GM13976 (cell line): ENCODE results near the gene DUSP16.
"Not testable (repeated sequence)": the region's sequence is repeated elsewhere in the genome, so short reads cannot be mapped to it uniquely, and the experiment has no call there.

Experiments
- DNase-seq: peaks from one replicate; pipeline ENCODE4 v3.0.0; 2012; ENCODE audit warnings: low spot score
- in situ Hi-C: fragments of 300-500 bp; cut with MboI; formaldehyde crosslinking; loops from one replicate; pipeline ENCODE4 v1.12.0; 2022; ENCODE audit warnings: low sequenced_read_pairs, mixed read lengths, inconsistent platforms; ENCODE audit not compliant: unreplicated experiment
- TF ChIP-seq, protein P1 (sequence below): IDR thresholded peaks from 2 replicates; pipeline ENCODE4 v1.5.1; 2012; ENCODE audit warnings: borderline replicate concordance, mild to moderate bottlenecking; ENCODE audit not compliant: insufficient read depth; ENCODE audit errors: extremely low read depth, missing control alignments, control extremely low read depth

Gene DUSP16

DNA sequence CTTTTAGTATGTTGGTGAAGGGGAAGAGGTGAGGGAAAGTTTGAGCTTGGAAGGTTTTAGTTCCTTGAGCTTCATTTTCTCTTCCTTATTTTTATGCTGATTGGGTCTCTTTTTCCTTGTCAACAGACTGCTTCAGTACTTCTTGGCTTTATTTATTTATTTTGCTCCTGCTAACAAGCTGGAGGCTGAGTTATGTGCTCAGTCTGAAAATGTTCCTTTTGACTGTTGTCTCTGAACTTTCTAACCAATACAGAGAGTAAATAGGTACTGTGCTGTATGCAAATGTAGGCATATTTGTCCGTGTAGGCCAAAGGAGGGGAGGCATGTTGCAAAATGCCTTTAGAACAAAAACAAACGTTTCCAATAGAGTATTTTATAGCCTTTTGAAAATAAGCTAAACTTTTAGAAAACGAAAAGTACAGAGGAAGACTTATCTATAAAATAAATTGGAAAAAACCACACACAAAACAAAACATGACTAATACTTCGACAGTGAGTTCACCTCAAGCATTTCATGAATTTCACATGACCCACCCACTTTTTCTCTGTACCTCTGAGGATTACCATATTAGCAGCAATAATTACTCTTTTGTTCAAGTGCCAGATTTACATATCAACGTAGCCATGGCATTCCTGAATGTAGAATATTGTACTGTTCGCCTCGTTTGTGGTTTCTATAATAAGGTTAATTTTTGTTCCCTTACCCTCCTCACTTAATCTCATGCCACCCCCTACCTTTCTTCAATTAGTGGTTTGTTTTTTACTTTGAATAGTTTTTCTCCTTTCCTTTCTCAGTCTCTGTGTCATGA is 44.3 kb upstream of the DUSP16 start:
- in situ Hi-C loops = no loop called here

DNA sequence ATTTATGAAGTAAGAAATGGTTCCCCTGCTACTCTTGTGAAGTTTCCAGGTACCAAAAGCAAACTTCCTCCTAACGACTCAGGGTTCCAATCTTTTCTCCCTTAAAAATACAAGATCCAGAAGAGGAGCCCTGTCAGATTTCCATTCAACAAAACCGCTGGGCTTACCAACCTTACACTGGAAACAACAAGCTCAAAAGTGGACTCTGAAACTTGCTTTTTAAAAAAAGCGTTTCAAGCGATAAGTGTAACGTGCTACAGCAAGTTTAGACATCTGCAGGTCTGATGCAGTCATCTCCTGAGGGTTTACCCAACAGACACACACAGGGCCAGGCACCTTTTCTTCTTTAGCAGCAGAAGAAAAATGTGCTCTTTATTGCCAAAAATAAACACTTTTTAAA is 42.1 kb upstream of the DUSP16 start:
- no peak for DNase-seq
- in situ Hi-C loops = no loop called here

More for the DNA sequence above, 44.3 kb upstream of the DUSP16 start:
- TF ChIP-seq, protein P1, sequence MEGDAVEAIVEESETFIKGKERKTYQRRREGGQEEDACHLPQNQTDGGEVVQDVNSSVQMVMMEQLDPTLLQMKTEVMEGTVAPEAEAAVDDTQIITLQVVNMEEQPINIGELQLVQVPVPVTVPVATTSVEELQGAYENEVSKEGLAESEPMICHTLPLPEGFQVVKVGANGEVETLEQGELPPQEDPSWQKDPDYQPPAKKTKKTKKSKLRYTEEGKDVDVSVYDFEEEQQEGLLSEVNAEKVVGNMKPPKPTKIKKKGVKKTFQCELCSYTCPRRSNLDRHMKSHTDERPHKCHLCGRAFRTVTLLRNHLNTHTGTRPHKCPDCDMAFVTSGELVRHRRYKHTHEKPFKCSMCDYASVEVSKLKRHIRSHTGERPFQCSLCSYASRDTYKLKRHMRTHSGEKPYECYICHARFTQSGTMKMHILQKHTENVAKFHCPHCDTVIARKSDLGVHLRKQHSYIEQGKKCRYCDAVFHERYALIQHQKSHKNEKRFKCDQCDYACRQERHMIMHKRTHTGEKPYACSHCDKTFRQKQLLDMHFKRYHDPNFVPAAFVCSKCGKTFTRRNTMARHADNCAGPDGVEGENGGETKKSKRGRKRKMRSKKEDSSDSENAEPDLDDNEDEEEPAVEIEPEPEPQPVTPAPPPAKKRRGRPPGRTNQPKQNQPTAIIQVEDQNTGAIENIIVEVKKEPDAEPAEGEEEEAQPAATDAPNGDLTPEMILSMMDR = no peak
- DNase-seq = peak; percentile 60

DNA sequence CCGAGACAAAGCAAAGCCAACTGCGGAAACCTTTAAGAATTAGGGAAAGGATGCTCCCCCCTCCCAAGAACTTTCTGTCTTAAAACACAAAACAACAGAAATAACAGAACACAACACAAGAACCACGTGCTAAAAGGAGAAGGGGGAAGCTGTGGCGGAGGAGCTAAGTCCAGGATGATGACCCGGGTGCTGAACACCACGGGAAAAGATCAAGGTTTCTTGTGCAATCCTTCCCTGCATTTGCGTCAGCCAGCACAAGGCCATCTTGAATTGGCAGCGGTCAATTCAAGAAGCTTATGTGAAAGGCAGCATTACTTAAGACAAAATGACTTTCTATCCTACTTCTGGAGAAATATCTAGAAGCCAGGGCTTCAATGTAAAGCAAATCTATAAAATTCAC is 38.0 kb upstream of the DUSP16 start:
- TF ChIP-seq, protein P1 = no peak
- in situ Hi-C loops = no loop called here
- DNase-seq = no peak

More for the DNA sequence above, 42.1 kb upstream of the DUSP16 start:
- TF ChIP-seq, protein P1 = no peak

DNA sequence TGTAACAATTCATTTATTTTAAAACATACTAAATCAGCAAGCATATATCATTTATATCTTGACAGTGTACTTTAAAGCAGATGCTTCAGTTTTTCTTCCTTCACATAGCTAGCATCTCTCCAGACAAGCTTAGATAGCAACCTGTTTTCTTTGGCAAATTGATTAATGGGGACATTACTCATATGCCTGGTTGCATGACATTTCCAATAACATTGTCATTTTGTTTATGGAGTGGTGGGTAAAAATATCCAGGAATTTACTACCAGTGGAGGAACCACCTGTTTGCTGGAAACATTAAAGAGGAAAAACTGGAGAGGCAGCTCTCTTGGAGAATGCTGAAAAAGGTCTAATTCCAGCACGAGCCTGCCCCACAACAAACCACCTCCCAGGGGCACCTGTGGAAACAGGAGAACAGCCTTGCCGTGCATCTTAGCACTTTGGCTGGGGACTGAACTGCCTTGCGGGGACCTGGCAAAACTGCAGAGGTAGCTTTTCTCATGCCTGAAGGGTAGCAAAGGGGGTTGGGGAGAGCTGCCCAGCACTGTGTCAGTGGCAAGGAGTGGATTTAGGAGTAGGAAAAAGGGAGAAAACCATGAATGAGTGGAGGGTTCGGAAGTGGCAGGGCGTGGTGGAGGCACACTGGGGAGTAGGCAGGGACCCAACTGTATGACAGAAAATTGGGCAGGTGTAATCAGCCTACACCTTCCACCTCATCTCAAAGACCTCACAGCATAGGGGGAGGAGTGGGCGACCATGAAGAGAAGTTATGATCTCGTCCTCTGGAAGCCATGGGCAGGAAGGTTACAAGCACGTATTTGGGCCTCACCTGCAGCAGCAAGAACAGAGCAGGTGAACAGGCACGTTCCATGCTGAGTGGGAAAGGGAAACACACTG is 37.3 kb upstream of the DUSP16 start:
- TF ChIP-seq, protein P1 = no peak
- in situ Hi-C loops = no loop called here
- DNase-seq = no peak

DNA sequence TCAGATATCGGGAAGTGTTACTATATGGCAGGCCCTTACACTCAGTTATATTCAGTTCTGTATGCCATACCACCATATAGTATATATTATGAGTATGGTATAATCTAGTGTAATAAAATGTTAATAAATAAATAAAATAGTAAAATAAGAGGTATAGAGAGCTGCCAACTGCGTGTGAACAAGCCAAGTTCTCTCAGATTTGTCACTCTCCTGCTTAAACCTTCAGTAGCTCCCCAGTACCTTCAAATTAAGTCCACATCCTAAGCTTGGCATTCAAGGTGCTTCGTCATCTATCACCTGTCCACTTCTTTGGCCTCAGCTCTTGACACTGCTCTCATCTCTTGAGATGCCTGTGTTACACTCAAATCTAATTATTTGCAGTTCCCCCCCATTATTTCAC is 36.2 kb upstream of the DUSP16 start:
- TF ChIP-seq, protein P1 = no peak
- DNase-seq = no peak
- in situ Hi-C loops = no loop called here

DNA sequence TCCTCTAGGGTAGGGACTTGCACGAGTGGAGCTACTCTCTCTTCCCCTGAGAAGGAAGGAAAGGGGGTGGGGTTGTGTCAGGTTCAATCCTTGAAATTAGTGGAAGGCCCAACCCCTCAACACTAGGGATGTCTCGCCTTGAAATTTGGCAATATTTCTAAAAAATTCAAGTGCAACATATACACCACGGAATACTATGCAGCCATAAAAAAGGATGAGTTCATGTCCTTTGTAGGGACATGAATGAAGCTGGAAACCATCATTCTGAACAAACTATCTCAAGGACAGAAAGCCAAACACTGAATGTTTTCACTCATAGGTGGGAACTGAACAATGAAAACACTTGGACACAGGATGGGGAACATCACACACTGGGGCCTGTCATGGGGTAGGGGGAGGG is 33.9 kb upstream of the DUSP16 start:
- in situ Hi-C loops, DNase-seq: not testable (repeated sequence)

DNA sequence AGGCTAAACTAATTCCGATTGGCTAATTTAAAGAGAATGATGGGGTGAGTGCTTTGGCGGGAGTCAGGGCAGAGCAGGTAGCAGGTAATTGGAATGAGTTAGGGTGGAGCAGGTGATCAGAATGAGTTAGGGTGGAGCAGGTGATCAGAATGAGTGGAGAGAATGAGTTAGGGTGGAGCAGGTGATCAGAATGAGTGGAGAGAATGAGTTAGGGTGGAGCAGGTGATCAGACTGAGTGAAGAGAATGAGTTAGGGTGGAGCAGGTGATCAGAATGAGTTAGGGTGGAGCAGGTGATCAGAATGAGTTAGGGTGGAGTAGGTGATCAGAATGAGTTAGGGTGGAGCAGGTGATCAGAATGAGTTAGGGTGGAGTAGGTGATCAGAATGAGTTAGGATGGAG is 33.3 kb upstream of the DUSP16 start:
- DNase-seq, in situ Hi-C loops: not testable (repeated sequence)
